Duodenal mucosa (tissue), 2 donors: ENCODE data around the gene SURF6.
"Not testable (repeated sequence)": the region's sequence is repeated elsewhere in the genome, so short reads cannot be mapped to it uniquely, and the experiment has no call there.

Experiments
- H3K27ac ChIP-seq: one replicate; pipeline ENCODE4 v1.7.0; 2013; ENCODE audit warnings: low read depth, low read length
- H3K27me3 ChIP-seq, 2 donors: one replicate each; pipeline ENCODE4 v1.7.0; 2013; ENCODE audit warnings: low read length in 2 of 2, control low read depth in 1 of 2; ENCODE audit not compliant: insufficient read depth in 2 of 2, control insufficient read depth in 1 of 2
- H3K36me3 ChIP-seq, 2 donors: one replicate each; pipeline ENCODE4 v1.7.0; 2013; ENCODE audit warnings: low read length in 2 of 2, control low read depth in 1 of 2; ENCODE audit not compliant: insufficient read depth in 2 of 2, control insufficient read depth in 1 of 2
- H3K4me1 ChIP-seq, 2 donors: one replicate each; pipeline ENCODE4 v1.7.0; 2013; ENCODE audit warnings: low read length in 2 of 2, control low read depth in 1 of 2; ENCODE audit not compliant: insufficient read depth in 2 of 2, control insufficient read depth in 1 of 2
- H3K4me3 ChIP-seq, 2 donors: one replicate each; pipeline ENCODE4 v1.7.0; 2013; ENCODE audit warnings: low read length in 2 of 2, low read depth in 1 of 2
- H3K9ac ChIP-seq, 2 donors: one replicate each; pipeline ENCODE4 v1.7.0; 2013; ENCODE audit warnings: low read length in 2 of 2, low read depth in 1 of 2
- H3K9me3 ChIP-seq, 2 donors: one replicate each; pipeline ENCODE4 v1.7.0; 2013; ENCODE audit warnings: low read length in 2 of 2, control low read depth in 1 of 2; ENCODE audit not compliant: control insufficient read depth in 1 of 2

Gene SURF6

DNA sequence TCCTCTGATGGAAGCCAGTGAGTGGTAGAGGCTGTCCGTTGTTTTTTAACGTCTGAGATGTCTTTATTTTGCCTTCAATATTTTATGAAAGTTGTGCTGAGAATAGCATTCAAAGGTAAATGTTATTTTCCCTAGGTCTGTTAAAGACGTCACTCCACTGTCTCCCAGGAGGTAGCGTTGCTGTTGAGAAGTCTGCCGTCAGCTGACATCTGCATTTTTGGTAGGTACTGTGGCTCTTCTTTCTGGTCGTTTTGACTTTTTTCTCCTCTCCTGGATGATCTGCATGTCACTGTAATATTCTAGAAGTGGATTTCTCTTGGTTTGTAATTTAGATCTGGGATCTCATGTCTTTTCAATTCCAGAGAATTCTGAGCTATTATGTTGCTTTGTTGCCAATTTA, 26.4 kb downstream of the SURF6 start:
- no peaks in the 10 kb centered on the region for H3K36me3 ChIP-seq
- H3K4me3 ChIP-seq, result no peak overlapping the region
- H3K4me1 ChIP-seq, result no peaks in the 10 kb centered on the region

DNA sequence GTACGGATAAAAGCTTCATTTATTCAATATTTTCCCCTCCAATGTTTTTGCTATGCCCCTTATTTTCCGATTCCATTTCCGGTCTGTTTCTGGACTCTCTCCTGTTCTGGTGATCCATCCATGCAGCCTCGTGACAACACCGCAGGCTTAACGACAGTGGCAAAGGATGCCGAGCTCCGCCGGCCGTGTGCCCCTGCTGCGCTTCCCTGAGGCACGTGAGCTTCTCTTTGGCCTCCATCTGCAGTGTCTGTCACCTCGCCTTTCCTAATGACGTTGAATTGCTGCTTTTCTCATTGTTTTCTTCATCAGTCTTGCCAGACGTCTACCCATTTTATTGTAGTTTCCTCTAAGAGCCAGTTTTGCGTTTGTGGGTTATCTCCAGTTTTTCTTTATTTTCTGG, 28.7 kb downstream of the SURF6 start:
- Histone ChIP-seq H3K9me3 (no peaks in the 10 kb centered on the region), H3K36me3 (no peaks in the 10 kb centered on the region), H3K27ac (no peak overlapping the region), H3K9ac (no peak overlapping the region), H3K4me3 (no peak overlapping the region), H3K4me1 (no peaks in the 10 kb centered on the region), H3K27me3 (no peaks in the 10 kb centered on the region)

More for the DNA sequence above, 26.4 kb downstream of the SURF6 start:
- Histone ChIP-seq H3K27ac (no peak overlapping the region), H3K9ac (no peak overlapping the region), H3K27me3 (no peaks in the 10 kb centered on the region), H3K9me3 (no peaks in the 10 kb centered on the region)

GRCh38 chr9:133306242-133307204, 29.5 kb downstream of the SURF6 start:
- Histone ChIP-seq H3K9ac (no peak overlapping the region), H3K9me3 (no peaks in the 10 kb centered on the region), H3K27me3 (no peaks in the 10 kb centered on the region), H3K27ac (no peak overlapping the region), H3K4me3 (no peak overlapping the region), H3K4me1 (no peaks in the 10 kb centered on the region), H3K36me3 (no peaks in the 10 kb centered on the region)

GRCh38 chr9:133305731-133306130, 30.3 kb downstream of the SURF6 start:
- Histone ChIP-seq H3K9ac (no peak overlapping the region), H3K36me3 (no peaks in the 10 kb centered on the region), H3K27ac (no peak overlapping the region), H3K27me3 (no peaks in the 10 kb centered on the region), H3K9me3 (no peaks in the 10 kb centered on the region), H3K4me1 (no peaks in the 10 kb centered on the region), H3K4me3 (no peak overlapping the region)

DNA sequence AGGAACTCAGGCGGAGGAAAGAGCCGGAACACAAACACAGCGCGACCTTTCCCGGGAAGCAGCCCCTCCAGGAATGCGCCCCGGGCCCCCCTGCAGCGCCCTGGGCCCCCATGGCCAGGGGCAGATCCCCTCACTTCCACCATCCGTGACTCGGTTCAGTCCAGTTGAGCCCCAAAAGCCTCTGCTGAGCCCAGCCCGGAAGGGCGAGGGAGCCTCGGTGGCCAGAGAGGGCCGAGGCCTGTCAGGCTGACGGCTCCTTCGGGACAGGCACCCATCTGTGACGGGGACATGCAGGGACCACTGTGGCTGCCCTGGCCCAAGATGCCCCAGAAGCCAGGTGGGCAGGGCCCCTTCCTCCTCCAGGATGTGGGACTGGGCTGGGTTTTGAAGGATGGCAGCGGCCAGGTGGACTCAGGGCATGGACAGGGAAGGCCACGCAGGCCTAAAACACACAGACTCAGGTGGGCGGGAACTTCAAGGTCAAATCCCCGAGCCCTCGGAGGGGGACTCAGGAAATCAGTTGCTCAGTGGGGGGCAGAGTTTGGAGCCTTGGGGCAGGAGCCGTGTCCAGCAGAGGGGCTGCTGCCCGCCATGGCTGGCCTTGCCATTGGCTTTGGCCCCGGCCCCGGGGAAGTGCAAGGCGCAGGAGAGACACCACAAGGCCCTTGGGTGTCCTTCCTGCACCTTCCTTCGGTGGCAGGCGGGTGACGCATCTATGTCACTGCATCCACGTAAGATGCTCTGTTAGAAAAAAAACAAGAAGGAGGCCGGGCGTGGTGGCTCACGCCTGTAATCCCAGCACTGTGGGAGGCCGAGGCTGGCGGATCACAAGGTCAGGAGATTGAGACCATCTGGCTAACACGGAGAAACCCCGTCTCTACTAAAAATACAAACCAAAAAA, 31.3 kb downstream of the SURF6 start:
- Histone ChIP-seq H3K27me3 (no peaks in the 10 kb centered on the region), H3K9ac (no peak overlapping the region), H3K4me1 (no peaks in the 10 kb centered on the region), H3K4me3 (no peak overlapping the region), H3K9me3 (no peaks in the 10 kb centered on the region), H3K27ac (no peak overlapping the region), H3K36me3 (no peaks in the 10 kb centered on the region)

GRCh38 chr9:133304158-133304470, 31.9 kb downstream of the SURF6 start:
- Histone ChIP-seq H3K27ac (no peak overlapping the region), H3K27me3 (no peaks in the 10 kb centered on the region), H3K9ac (no peak overlapping the region), H3K9me3 (no peaks in the 10 kb centered on the region), H3K4me1 (no peaks in the 10 kb centered on the region), H3K36me3 (no peaks in the 10 kb centered on the region), H3K4me3 (no peak overlapping the region)

DNA sequence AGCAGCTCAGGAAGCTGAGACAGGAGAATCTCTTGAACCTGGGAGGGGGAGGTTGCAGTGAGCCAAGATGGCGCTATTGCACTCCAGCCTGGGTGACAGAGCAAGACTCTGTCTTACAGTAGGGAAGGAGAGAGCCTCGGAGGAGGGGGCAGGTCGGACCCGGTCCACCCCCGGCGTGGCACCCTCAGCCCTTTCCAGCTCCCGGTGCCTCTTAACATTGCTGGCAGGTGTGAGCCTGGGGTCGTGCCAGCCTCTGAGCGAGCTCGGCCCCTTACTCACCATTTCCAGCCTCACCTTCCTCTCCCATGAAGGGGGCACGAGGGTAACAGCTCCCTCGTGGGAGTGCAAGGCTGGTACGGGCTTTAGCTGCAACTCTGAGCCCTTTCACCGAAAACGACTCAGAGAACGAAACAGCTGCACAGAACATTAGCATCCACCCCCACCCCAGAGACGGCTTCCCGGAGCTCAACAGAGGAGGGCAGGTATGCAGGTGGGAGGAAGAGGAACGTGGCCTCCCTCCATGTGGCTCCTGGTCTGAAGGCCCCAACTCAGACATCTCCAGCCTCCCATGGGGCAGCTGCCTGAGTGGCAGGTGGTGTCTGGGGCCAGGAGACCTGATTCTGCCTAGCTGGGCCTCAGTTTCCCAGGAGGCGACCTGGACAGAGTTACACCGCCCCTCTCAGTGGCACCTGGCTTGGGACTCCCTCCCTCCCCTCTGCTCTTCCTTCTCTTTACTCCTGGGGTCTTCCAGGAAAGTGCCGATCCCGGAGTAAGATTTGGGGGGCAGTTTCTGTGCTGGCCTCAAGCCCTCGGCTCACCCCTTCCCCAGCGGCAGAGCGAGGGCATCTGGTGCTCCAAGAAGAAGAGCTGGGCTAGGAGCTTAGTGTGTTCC, 32.5 kb downstream of the SURF6 start:
- H3K4me1 ChIP-seq, result no peaks in the 10 kb centered on the region
- H3K36me3 ChIP-seq, result no peaks in the 10 kb centered on the region
- no peaks in the 10 kb centered on the region for H3K27me3 ChIP-seq
- H3K9me3 ChIP-seq, result no peaks in the 10 kb centered on the region
- no peak overlapping the region for H3K4me3 ChIP-seq
- H3K27ac ChIP-seq, result no peak overlapping the region
- H3K9ac ChIP-seq, result no peak overlapping the region

- H3K4me1 ChIP-seq, result no peaks in the 10 kb centered on the region
- H3K27ac ChIP-seq, result no peak overlapping the region
- no peaks in the 10 kb centered on the region for H3K27me3 ChIP-seq
- no peaks in the 10 kb centered on the region for H3K9me3 ChIP-seq
- no peak overlapping the region for H3K4me3 ChIP-seq
- H3K36me3 ChIP-seq, result no peaks in the 10 kb centered on the region
- H3K9ac ChIP-seq, result no peak overlapping the region
These were observed 34.4 kb downstream of the SURF6 start for GRCh38 chr9:133301253-133302230.

DNA sequence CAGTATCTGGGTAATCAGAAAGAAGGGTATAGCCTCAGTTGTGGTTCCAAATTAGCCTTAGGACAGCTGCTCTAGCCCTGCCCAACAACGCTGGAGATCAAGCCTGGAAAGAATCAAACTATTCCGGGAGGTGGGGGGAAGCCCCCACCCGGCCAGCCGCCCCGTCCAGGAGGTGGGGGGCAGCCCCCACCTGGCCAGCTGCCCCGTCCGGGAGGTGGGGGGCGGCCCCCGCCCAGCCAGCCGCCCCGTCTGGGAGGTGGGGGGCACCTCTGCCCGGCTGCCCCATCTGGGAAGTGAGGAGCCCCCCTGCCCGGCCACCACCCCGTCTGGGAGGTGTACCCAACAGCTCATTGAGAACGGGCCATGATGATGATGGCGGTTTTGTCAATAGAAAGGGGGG, 36.0 kb downstream of the SURF6 start:
- H3K27me3 ChIP-seq, H3K36me3 ChIP-seq, H3K4me1 ChIP-seq, H3K9me3 ChIP-seq, H3K9ac ChIP-seq, H3K27ac ChIP-seq, H3K4me3 ChIP-seq: not testable (repeated sequence)
